ENCODE measurements around the gene PIEZO2. TPM values are rescaled to one million over a fixed set of nuclear protein-coding genes. Genes with fewer than 3 reads are reported as not detected.
"Not testable (repeated sequence)": the region's sequence is repeated elsewhere in the genome, so short reads cannot be mapped to it uniquely, and the experiment has no call there.

Gene PIEZO2
- total RNA-seq, 1 donor from 2014 or later, result 20.4 TPM

DNA sequence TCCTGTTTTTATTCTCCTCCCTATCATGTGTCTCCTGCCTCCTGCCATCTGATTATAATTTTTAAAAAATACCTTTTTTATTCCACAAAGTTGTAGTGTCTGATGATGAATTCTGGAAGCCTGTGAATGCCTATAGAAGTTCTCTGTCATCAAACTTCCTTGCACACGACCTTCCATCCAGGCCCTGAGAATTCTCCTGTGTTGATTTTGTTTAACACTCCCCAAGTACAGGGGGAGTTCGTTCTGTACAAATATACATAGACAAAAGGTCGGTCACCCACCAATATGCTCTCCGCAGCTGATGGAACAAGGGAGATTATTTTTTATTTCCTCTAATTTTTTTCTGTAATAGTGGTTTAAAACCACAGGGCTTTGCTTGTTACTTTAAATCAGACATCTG lies 232.5 kb downstream of the PIEZO2 start:
- TF ChIP-seq CTCF (IDR thresholded peaks at IDR 0.05), result no peak
- intact Hi-C loops (cut with DNase I), result no loop called here
- Histone ChIP-seq H3K36me3 (no peaks in the 10 kb centered on the region), H3K4me3 (no peak overlapping the region), H3K9me3 (no peaks in the 10 kb centered on the region), H3K27me3 (no peaks in the 10 kb centered on the region), H3K27ac (no peak overlapping the region), H3K4me1 (no peaks in the 10 kb centered on the region)
- ATAC-seq (no peak), DNase-seq (no peak)

- Histone ChIP-seq H3K4me1 (no peaks in the 10 kb centered on the region), H3K27ac (no peak overlapping the region), H3K27me3 (no peaks in the 10 kb centered on the region), H3K36me3 (no peaks in the 10 kb centered on the region), H3K9me3 (no peaks in the 10 kb centered on the region), H3K4me3 (no peak overlapping the region)
- ATAC-seq (peak; percentile 22), DNase-seq (no peak)
- no peak for TF ChIP-seq CTCF (IDR thresholded peaks at IDR 0.05)
- intact Hi-C loops (cut with DNase I), result no loop called here
Observed at GRCh38 chr18:10916387-10916786, 233.0 kb downstream of the PIEZO2 start.

GRCh38 chr18:10915748-10916147 lies 233.6 kb downstream of the PIEZO2 start:
- H3K27ac ChIP-seq; H3K9me3 ChIP-seq; H3K27me3 ChIP-seq; DNase-seq; H3K4me1 ChIP-seq; H3K36me3 ChIP-seq; ATAC-seq; H3K4me3 ChIP-seq; intact Hi-C loops (cut with DNase I): not testable (repeated sequence)

GRCh38 chr18:10914610-10915009 lies 234.8 kb downstream of the PIEZO2 start:
- intact Hi-C loops (cut with DNase I); ATAC-seq; H3K4me1 ChIP-seq; H3K36me3 ChIP-seq; H3K9me3 ChIP-seq; DNase-seq; H3K27me3 ChIP-seq; H3K4me3 ChIP-seq; H3K27ac ChIP-seq: not testable (repeated sequence)

DNA sequence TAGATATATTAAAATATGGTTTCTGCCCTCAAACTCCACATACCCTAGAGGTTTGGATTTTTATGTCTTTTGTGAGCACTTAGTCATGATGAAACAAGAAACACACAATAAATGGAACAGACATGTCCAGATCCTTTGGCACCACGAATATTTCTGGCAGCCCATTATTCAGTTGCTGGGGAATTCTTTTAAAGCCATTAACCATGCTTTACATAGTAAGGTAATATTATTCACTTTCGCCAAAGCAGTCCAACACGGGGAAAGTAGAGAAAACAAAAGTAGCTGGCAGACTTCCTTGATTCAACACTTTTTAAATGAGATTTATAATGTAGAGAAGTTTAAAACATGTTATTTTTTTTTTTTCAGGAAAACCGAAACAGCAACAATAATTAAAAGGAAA lies 235.4 kb downstream of the PIEZO2 start:
- Histone ChIP-seq H3K27me3 (no peaks in the 10 kb centered on the region), H3K9me3 (no peaks in the 10 kb centered on the region), H3K27ac (no peak overlapping the region), H3K4me1 (no peaks in the 10 kb centered on the region), H3K4me3 (no peak overlapping the region), H3K36me3 (no peaks in the 10 kb centered on the region)
- ATAC-seq, result no peak
- no peak for DNase-seq
- intact Hi-C loops (cut with DNase I), result no loop called here
- no peak for TF ChIP-seq CTCF (IDR thresholded peaks at IDR 0.05)

DNA sequence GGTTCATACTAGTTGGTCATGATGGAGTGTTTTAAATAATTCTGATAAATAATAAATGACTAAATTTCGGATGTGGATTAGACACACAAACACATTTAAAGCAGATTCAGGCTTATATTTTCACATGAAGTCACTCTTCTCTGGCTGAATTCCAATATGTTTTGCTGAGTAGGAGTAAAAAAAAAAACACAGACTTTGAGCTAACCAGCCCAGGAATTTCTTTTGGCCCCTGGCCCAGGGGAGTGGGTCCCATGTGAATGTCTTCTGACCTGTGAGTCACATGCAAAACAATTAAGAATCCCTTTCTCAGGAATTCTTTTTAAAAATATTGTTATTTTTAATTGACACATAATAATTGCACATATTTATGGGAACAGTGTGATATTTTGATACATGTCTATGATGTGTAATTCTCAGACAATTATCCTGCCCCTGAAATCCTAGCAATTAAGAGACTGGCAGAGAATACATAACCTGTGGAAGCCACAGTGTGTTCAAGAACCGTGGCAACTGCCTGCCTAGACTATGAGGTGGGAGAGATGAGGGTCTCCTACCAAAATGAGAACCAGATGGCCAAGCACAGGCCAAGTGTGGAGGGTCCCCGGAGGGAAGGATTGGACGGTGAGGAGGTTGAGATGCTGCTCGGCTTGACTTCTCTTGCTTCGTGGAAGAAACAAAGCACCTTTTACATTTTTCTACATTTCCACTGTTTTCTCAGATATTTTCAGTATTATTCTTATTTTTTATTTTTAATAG lies 236.4 kb downstream of the PIEZO2 start:
- H3K4me1 ChIP-seq, result no peaks in the 10 kb centered on the region
- no peaks in the 10 kb centered on the region for H3K36me3 ChIP-seq
- H3K27ac ChIP-seq, result no peak overlapping the region
- no peak for ATAC-seq
- no peaks in the 10 kb centered on the region for H3K9me3 ChIP-seq
- no peak for TF ChIP-seq CTCF (IDR thresholded peaks at IDR 0.05)
- H3K27me3 ChIP-seq, result no peaks in the 10 kb centered on the region
- H3K4me3 ChIP-seq, result no peak overlapping the region
- DNase-seq, result no peak
- intact Hi-C loops (cut with DNase I), result no loop called here

DNA sequence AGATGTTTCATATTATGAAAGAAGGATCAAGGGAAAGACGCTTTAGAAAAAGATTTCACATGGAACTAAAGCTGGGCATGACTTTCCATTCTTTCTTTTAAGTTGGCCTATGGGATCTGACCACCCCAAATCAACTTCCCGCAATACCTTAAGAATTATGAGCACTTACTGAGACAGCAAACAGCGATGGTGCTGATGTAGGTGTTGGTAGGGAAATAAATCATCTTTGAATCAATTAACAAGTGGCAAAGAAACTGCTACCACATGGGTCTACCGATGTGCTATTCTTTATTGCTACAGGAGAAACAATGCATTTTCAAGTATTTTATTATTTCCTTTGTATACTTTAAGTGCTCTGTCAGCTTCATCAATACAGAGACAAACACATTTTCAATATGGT lies 239.6 kb downstream of the PIEZO2 start:
- no peak for ATAC-seq
- Histone ChIP-seq H3K4me1 (no peaks in the 10 kb centered on the region), H3K4me3 (no peak overlapping the region), H3K27me3 (no peaks in the 10 kb centered on the region), H3K9me3 (no peaks in the 10 kb centered on the region), H3K36me3 (no peaks in the 10 kb centered on the region), H3K27ac (no peak overlapping the region)
- TF ChIP-seq CTCF (IDR thresholded peaks at IDR 0.05), result no peak
- intact Hi-C loops (cut with DNase I), result no loop called here
- no peak for DNase-seq

Measured in upper lobe of right lung (tissue), 1 donor.